ENCODE results near the gene OR10AD1. TPM values are rescaled to one million over a fixed set of nuclear protein-coding genes. Genes with fewer than 3 reads are reported as not detected.

Gene OR10AD1
- polyA plus RNA-seq, 3 donors = not detected

DNA sequence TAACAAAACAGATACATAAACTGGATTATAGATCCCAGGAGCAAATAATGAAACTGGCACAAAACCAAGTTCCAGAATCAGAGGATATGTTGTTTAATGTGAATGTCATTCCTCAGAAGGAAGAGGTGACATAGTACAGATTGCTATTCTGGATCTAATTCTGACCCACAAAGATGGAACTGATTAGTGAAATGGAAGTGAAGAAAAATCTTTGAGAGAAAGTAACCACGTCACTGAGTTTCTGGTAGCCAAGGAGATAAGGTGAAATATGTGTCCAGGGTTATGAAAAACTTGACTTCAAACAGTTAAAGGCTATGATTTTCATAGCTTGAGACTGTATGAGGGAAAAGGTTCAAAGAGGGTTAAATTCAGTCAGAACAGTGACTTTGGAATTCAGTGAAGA is 8.3 kb downstream of the OR10AD1 start:
- peaks cover 15% of the 10 kb centered on the region for H3K79me2 ChIP-seq (ENCODE audit: insufficient read depth, low read length)
- Mint-ChIP-seq H3K9me3 (no peaks in the 10 kb centered on the region), H3K27me3 (ENCODE audit: low read depth in 3 of 3) (peaks cover 4 to 18% (median 5%) of the 10 kb centered on the region in 3 donors), H3K4me1 (peaks cover 19% of the 10 kb centered on the region), H3K27ac (no peak overlapping the region), H3K4me3 (peak overlapping the region in 1 of 2 donors; percentile 18), H3K36me3 (no peaks in the 10 kb centered on the region)
- no peaks in the 10 kb centered on the region for H3K9me3 ChIP-seq (replicated peaks in 1 of 2; ENCODE audit: control insufficient read depth in 1 of 2, insufficient read depth in 1 of 2, low read length in 2 of 2)
- H3K27me3 ChIP-seq (ENCODE audit: control insufficient read depth in 2 of 2, insufficient read depth in 2 of 2, low read length in 2 of 2) = peaks cover 2 to 18% of the 10 kb centered on the region in 2 donors
- no peak overlapping the region for H2AFZ ChIP-seq (ENCODE audit: insufficient read depth, low read depth, low read length, poor library complexity, severe bottlenecking)
- no peak overlapping the region for H3K27ac ChIP-seq (ENCODE audit: low read depth in 1 of 2, low read length in 2 of 2)
- H3K4me3 ChIP-seq (replicated peaks in 1 of 3; ENCODE audit: low read depth in 2 of 3, low read length in 3 of 3) = no peak overlapping the region
- peaks cover 18 to 22% of the 10 kb centered on the region in 2 donors for H3K4me1 ChIP-seq (ENCODE audit: control insufficient read depth in 1 of 2, insufficient read depth in 2 of 2, low read length in 2 of 2)
- DNase-seq = no peak
- TF ChIP-seq, protein P1, sequence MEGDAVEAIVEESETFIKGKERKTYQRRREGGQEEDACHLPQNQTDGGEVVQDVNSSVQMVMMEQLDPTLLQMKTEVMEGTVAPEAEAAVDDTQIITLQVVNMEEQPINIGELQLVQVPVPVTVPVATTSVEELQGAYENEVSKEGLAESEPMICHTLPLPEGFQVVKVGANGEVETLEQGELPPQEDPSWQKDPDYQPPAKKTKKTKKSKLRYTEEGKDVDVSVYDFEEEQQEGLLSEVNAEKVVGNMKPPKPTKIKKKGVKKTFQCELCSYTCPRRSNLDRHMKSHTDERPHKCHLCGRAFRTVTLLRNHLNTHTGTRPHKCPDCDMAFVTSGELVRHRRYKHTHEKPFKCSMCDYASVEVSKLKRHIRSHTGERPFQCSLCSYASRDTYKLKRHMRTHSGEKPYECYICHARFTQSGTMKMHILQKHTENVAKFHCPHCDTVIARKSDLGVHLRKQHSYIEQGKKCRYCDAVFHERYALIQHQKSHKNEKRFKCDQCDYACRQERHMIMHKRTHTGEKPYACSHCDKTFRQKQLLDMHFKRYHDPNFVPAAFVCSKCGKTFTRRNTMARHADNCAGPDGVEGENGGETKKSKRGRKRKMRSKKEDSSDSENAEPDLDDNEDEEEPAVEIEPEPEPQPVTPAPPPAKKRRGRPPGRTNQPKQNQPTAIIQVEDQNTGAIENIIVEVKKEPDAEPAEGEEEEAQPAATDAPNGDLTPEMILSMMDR (IDR thresholded peaks at IDR 0.05) = no peak
- no peak overlapping the region for H3K4me2 ChIP-seq (replicated peaks; ENCODE audit: extremely low read depth, low read length, poor library complexity, severe bottlenecking)
- H3K9ac ChIP-seq (ENCODE audit: insufficient read depth, low read length, poor library complexity, severe bottlenecking) = no peak overlapping the region
- no peaks in the 10 kb centered on the region for H3K36me3 ChIP-seq (replicated peaks in 1 of 2; ENCODE audit: control insufficient read depth in 1 of 2, insufficient read depth in 2 of 2, low read length in 2 of 2)
- no peaks in the 10 kb centered on the region for H4K20me1 ChIP-seq (ENCODE audit: insufficient read depth, low read length)
- WGBS (ENCODE audit: insufficient coverage) = 85% methylated on average over 1 of the region's 1 CpG
- intact Hi-C loops (cut with micrococcal nuclease) = loop anchor here (5.0 kb wide), 1 partner anchor 158 kb away; the partner anchor contains the start of gene ZNF641 (in 2 of the 2)

DNA sequence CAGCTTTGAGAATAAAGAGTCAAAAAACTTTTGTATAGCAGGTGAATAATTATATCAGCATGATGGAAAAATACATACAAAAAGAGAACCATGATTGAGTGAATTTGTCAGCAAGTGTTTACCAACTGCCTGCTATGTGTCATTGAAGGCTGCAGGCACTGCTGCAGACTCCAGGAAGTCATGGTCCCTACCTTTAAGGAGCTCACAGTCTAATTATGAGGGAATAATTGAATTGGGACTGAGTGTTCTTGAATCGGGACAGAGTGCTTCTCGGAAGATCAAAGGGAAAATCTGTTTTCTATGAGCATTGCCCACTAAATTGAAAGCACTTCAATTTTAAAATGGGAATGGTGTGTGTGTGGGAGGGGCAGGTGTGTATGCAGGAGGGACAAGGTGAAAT is 9.5 kb downstream of the OR10AD1 start:
- intact Hi-C loops (cut with micrococcal nuclease) = no loop called here
- H2AFZ ChIP-seq (ENCODE audit: insufficient read depth, low read depth, low read length, poor library complexity, severe bottlenecking) = no peak overlapping the region
- H3K4me3 Mint-ChIP-seq = no peak overlapping the region

More for the DNA sequence above, 9.5 kb downstream of the OR10AD1 start:
- no peak overlapping the region for H3K27ac ChIP-seq (ENCODE audit: low read depth in 1 of 2, low read length in 2 of 2)
- H3K27me3 ChIP-seq (ENCODE audit: control insufficient read depth in 2 of 2, insufficient read depth in 2 of 2, low read length in 2 of 2) = peaks cover 2 to 18% of the 10 kb centered on the region in 2 donors
- Mint-ChIP-seq H3K36me3 (no peaks in the 10 kb centered on the region), H3K4me1 (peaks cover 8% of the 10 kb centered on the region), H3K9me3 (no peaks in the 10 kb centered on the region), H3K27ac (peak overlapping the region in 1 of 7 donors; percentile 28), H3K27me3 (ENCODE audit: low read depth in 3 of 3) (peaks cover 4 to 20% (median 5%) of the 10 kb centered on the region in 3 donors)
- H3K79me2 ChIP-seq (ENCODE audit: insufficient read depth, low read length) = peaks cover 5% of the 10 kb centered on the region
- H4K20me1 ChIP-seq (ENCODE audit: insufficient read depth, low read length) = no peaks in the 10 kb centered on the region
- H3K4me3 ChIP-seq (replicated peaks in 1 of 3; ENCODE audit: low read depth in 2 of 3, low read length in 3 of 3) = no peak overlapping the region
- H3K4me1 ChIP-seq (ENCODE audit: control insufficient read depth in 1 of 2, insufficient read depth in 2 of 2, low read length in 2 of 2) = peaks cover 6 to 10% of the 10 kb centered on the region in 2 donors
- no peaks in the 10 kb centered on the region for H3K9me3 ChIP-seq (replicated peaks in 1 of 2; ENCODE audit: control insufficient read depth in 1 of 2, insufficient read depth in 1 of 2, low read length in 2 of 2)
- WGBS (ENCODE audit: insufficient coverage) = 81% methylated on average over 2 of the region's 2 CpGs
- H3K9ac ChIP-seq (ENCODE audit: insufficient read depth, low read length, poor library complexity, severe bottlenecking) = no peak overlapping the region
- no peak overlapping the region for H3K4me2 ChIP-seq (replicated peaks; ENCODE audit: extremely low read depth, low read length, poor library complexity, severe bottlenecking)
- DNase-seq = no peak
- H3K36me3 ChIP-seq (replicated peaks in 1 of 2; ENCODE audit: control insufficient read depth in 1 of 2, insufficient read depth in 2 of 2, low read length in 2 of 2) = no peaks in the 10 kb centered on the region
- TF ChIP-seq, protein P1 (IDR thresholded peaks at IDR 0.05) = no peak

All from CD14-positive monocyte (primary cell).